Prostate gland (tissue), 2 donors: ENCODE results near the gene ATP5F1E. TPM values are rescaled to one million over a fixed set of nuclear protein-coding genes. Genes with fewer than 3 reads are reported as not detected.
A peak's percentile ranks its signal among the peaks of the same experiment; 100 is the strongest.

Experiments used
- DNase-seq: peaks from one replicate; pipeline ENCODE4 v3.0.0-alpha.2; 2019; ENCODE audit warnings: low spot score
- H3K27ac ChIP-seq, 2 donors: fragments of 200-600 bp; sonication (generic); 2 replicates each; pipeline ENCODE4 v1.5.1; 2017 to 2019
- H3K27me3 ChIP-seq: fragments of 200-600 bp; sonication (generic); replicated peaks from 2 replicates; pipeline ENCODE4 v1.5.1; 2019; ENCODE audit not compliant: insufficient read depth
- H3K36me3 ChIP-seq, 2 donors: fragments of 200-600 bp; sonication (generic); 1 replicate in 1 of 2; 2 replicates in 1 of 2; pipeline versions ENCODE4 v1.5.1 to v1.8.1; 2017 to 2019
- H3K4me1 ChIP-seq: fragments of 200-600 bp; sonication (generic); replicated peaks from 2 replicates; pipeline ENCODE4 v1.5.1; 2019
- H3K4me3 ChIP-seq, 2 donors: fragments of 200-600 bp; sonication (generic); 2 replicates each; pipeline ENCODE4 v1.5.1; 2017 to 2019
- H3K9me3 ChIP-seq: fragments of 200-600 bp; sonication (generic); 2 replicates; pipeline ENCODE4 v1.5.1; 2017
- CTCF ChIP-seq, 4 experiments: fragments of 200-600 bp in 2 of 4; fragments of 450-650 bp in 2 of 4; sonication (generic) in 2 of 4; IDR thresholded peaks; 1 replicate in 3 of 4; 2 replicates in 1 of 4; pipeline ENCODE4 v1.5.1; 2016 to 2019; ENCODE audit warnings: antibody characterized with exemption in 4 of 4, mild to moderate bottlenecking in 2 of 4, moderate library complexity in 2 of 4
- POLR2A ChIP-seq: fragments of 450-650 bp; IDR thresholded peaks from one replicate; pipeline ENCODE4 v1.6.1; 2016; ENCODE audit warnings: antibody characterized with exemption, mild to moderate bottlenecking
- POLR2AphosphoS5 ChIP-seq: sonication (generic); formaldehyde crosslinking; IDR thresholded peaks from one replicate; pipeline ENCODE4 v1.6.1; 2017; ENCODE audit warnings: antibody characterized with exemption
- WGBS: methylation state at CpG from one replicate; pipeline ENCODE4 v1.1.5; 2018; 5-methylcytosine and 5-hydroxymethylcytosine counted together
- intact Hi-C: fragments of 100-400 bp; cut with DNase I; formaldehyde crosslinking; loops from one replicate; pipeline ENCODE4 v1.14.2; 2022
- total RNA-seq, 2 donors: library from RNA; depleted of rRNA; stranded (reverse); fragments of >200 nt; gene quantifications; one replicate each; pipeline ENCODE4 v1.1.0, GENCODE V29; 2016

The ATP5F1E gene
- total RNA-seq, 2 donors from 2014 or later, result 23.5 to 24.4 TPM

DNA sequence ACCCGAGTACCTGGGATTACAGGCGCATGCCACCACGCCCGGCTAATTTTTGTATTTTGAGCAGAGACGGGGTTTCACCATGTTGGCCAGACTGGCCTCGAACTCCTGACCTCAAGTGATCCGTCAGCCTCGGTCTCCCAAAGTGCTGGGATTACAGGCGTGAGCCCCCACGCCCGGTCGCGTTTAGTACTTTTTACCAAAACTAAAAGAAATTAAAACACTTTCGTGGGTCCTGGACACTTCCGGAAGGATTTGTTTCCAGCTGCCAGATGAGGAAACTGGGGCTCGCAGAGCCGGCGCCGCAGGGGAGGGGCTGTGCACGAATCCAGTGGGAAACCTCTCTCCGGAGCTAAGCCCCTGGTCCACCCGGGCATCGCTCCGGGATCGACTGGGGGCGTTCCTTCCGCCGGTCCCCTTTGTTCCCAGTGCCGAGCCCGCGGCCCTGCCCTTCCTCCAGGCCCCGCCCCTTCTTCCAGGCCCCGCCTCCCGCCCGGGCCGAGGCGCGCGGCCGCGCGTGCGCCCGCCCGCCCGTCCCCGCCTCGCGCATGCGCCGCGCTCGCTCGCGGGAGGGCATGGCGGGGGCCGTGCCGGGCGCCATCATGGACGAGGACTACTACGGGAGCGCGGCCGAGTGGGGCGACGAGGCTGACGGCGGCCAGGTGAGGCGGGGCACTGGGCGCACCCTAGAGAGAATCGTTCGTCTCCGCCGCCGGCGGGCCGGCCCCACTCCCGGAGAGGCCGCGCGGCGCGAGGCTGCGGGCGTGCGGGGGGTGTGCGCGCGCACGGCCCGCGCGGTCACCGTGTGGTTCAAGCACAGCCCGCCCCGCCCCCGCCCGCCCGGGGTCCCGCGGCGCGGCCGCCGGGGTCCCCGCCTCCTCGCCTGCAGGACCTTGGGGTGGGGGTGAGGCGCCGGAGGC, 51.2 kb downstream of the ATP5F1E start, which contains the start of gene NELFCD:
Gene NELFCD (plus strand): TSS at position 546 of the 917 bp plus-strand sequence. CDS start 54 bp downstream, at position 600.
- intact Hi-C loops, result loop anchor here (2.0 to 5.0 kb wide), 3 partner anchors 51 to 90 kb away; partner anchors contain the start of gene ATP5F1E
- no peaks in the 10 kb centered on the region for H3K36me3 ChIP-seq
- WGBS, result 12% methylated on average over 74 of the region's 109 CpGs
- H3K4me1 ChIP-seq, result peaks cover 6% of the 10 kb centered on the region
- peak; percentile 71 for DNase-seq
- no peaks in the 10 kb centered on the region for H3K27me3 ChIP-seq
- H3K4me3 ChIP-seq, result peak within 1 kb of the TSS; percentile 73 to 90
- TF ChIP-seq CTCF (IDR thresholded peaks at IDR 0.05) (no peak), POLR2A (peak; percentile 21), POLR2AphosphoS5 (peak; percentile 22)
- H3K9me3 ChIP-seq, result no peaks in the 10 kb centered on the region
- peak within 1 kb of the TSS; percentile 75 to 77 for H3K27ac ChIP-seq

DNA sequence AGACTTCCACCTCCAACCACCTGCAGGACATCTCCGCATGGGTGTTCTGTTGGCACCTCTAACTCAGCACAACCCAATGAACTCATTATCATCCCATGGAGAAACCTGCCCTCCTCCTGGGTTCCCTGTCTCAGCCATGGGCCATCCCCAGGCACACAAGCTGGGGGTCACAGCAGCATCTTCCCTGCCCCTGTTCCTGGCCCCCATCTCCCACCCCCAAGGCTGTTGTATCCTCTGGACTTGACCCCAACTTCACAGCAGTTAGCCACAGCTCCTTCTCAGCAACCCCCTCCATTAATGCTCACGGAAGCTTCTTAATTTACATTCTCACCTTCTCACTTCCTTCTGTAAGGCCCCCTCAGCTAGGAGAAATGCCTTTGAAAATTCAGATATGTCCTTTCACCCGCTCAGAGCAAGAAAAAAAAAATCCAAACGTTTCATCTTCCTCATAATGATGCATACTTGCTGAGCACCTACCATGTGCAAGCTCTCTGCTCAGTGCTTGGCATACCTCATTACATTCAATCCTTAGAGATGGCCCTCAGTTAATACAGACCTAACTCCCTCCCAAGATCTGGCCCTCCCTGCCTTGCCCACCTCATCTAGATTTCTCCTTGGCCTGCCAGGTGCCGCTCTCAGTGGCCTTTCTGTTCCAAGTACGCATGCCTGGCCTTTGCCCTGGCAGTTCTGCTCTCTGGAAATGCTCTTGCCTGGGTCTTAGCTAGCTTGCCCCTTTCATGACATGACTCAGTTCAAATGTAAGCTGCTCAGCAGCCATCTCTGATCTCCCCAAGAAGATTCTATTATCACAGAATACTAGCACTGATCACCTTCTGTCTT, 53.6 kb downstream of the ATP5F1E start:
- TF ChIP-seq POLR2A (no peak), POLR2AphosphoS5 (no peak), CTCF (IDR thresholded peaks at IDR 0.05) (no peak)
- no peak for DNase-seq
- 71% methylated on average over 6 of the region's 6 CpGs for WGBS

GRCh38 chr20:58976061-58976730, 55.9 kb downstream of the ATP5F1E start:
- intact Hi-C loops, result no loop called here
- no peak for TF ChIP-seq POLR2AphosphoS5
- TF ChIP-seq CTCF (IDR thresholded peaks at IDR 0.05), result no peak
- no peak for TF ChIP-seq POLR2A
- no peak for DNase-seq
- Histone ChIP-seq H3K9me3 (no peaks in the 10 kb centered on the region), H3K27me3 (no peaks in the 10 kb centered on the region), H3K4me1 (no peaks in the 10 kb centered on the region), H3K4me3 (no peak overlapping the region), H3K27ac (no peak overlapping the region), H3K36me3 (no peaks in the 10 kb centered on the region)
- WGBS, result 95% methylated on average over 3 of the region's 3 CpGs

More for the DNA sequence above, 53.6 kb downstream of the ATP5F1E start:
- H3K36me3 ChIP-seq, result no peaks in the 10 kb centered on the region
- H3K4me3 ChIP-seq, result no peak overlapping the region
- H3K4me1 ChIP-seq, result peaks cover 6% of the 10 kb centered on the region
- intact Hi-C loops, result no loop called here
- no peak overlapping the region for H3K27ac ChIP-seq
- H3K9me3 ChIP-seq, result no peaks in the 10 kb centered on the region
- H3K27me3 ChIP-seq, result no peaks in the 10 kb centered on the region

Other genes starting within 250 kb of the ATP5F1E start
- gene GNAS-AS1, start 181.4 kb downstream of the ATP5F1E start, total RNA-seq, result 1 to 10 TPM in 1 of 2 donors, under 1 TPM in 1; 0.50 to 1.8 TPM
- gene GNAS, start 179.6 kb downstream of the ATP5F1E start, total RNA-seq, result 100 to 1,000 TPM; 644 to 900 TPM
- 10 to 100 TPM; 55.0 to 85.2 TPM for gene NELFCD, start 51.1 kb downstream of the ATP5F1E start, total RNA-seq
- 100 to 1,000 TPM in 1 of 2 donors, 10 to 100 TPM in 1; 93.6 to 130 TPM for gene CTSZ, start 25.1 kb downstream of the ATP5F1E start, total RNA-seq
- not detected for gene TUBB1, start 12.9 kb downstream of the ATP5F1E start, total RNA-seq
- gene PRELID3B, start 10.5 kb upstream of the ATP5F1E start, total RNA-seq, result 10 to 100 TPM; 28.9 to 35.6 TPM
- gene ZNF831, start 131.5 kb upstream of the ATP5F1E start, total RNA-seq, result 1 to 10 TPM in 1 of 2 donors, under 1 TPM in 1; 0.46 to 1.1 TPM